Measurements from ENCODE around the gene PKDCC. TPM values are rescaled to one million over a fixed set of nuclear protein-coding genes. Genes with fewer than 3 reads are reported as not detected.

PKDCC gene
- polyA plus RNA-seq, 1 donor (not counting 4 experiments of a cell fraction or from before 2014, with no cell fraction given), result not detected

- Histone ChIP-seq H3K27ac (ENCODE audit: control insufficient read depth, insufficient read depth, low read length) (no peak overlapping the region), H3K4me2 (ENCODE audit: control insufficient read depth, extremely low read depth, insufficient read depth, low read depth, low read length) (no peak overlapping the region), H3K4me3 (ENCODE audit: control insufficient read depth in 2 of 3, extremely low read depth in 1 of 3, insufficient read depth in 2 of 3, low read depth in 1 of 3, low read length in 3 of 3) (no peak overlapping the region), H3K9me3 (ENCODE audit: control insufficient read depth, low read depth, low read length) (no peaks in the 10 kb centered on the region), H2AFZ (ENCODE audit: control insufficient read depth, low read length) (no peak overlapping the region), H3K9me1 (ENCODE audit: control insufficient read depth, extremely low read depth, insufficient read depth, low read length) (no peaks in the 10 kb centered on the region), H3K9ac (ENCODE audit: control insufficient read depth, extremely low read depth, insufficient read depth, low read length) (no peak overlapping the region), H3K4me1 (ENCODE audit: control insufficient read depth, extremely low read depth, insufficient read depth, low read length) (peaks cover 2% of the 10 kb centered on the region), H3K79me2 (ENCODE audit: control insufficient read depth, insufficient read depth, low read length) (no peaks in the 10 kb centered on the region), H4K20me1 (ENCODE audit: control insufficient read depth, extremely low read depth, insufficient read depth, low read length) (no peaks in the 10 kb centered on the region), H3K27me3 (ENCODE audit: control insufficient read depth, extremely low read depth, insufficient read depth, low read length) (no peaks in the 10 kb centered on the region), H3K36me3 (ENCODE audit: control insufficient read depth in 2 of 2, extremely low read depth in 1 of 2, insufficient read depth in 2 of 2, low read length in 2 of 2) (no peaks in the 10 kb centered on the region)
- FAIRE-seq (no peak), DNase-seq (ENCODE audit: low read depth, low spot score) (no peak)
- dilution Hi-C loops (cut with MboI; ENCODE audit: extremely low pct_ligation_motif_present, low sequenced_read_pairs), result loop anchor here (25.0 kb wide), 1 partner anchor 212 kb away; no protein-coding TSS in a partner anchor
- TF ChIP-seq CTCF (optimal IDR thresholded peaks at IDR 0.05 in 1 of 3, IDR thresholded peaks at IDR 0.05 in 1 of 3, conservative IDR thresholded peaks at IDR 0.05 in 1 of 3; ENCODE audit: extremely low read depth in 1 of 3, insufficient read depth in 2 of 3, low read length in 3 of 3), result no peak
- no peak for TF ChIP-seq EZH2 (IDR thresholded peaks at IDR 0.05; ENCODE audit: low read length)
These were observed 26.8 kb downstream of the PKDCC start for GRCh38 chr2:42074661-42075060.

- Histone ChIP-seq H3K27ac (ENCODE audit: control insufficient read depth, insufficient read depth, low read length) (no peak overlapping the region), H4K20me1 (ENCODE audit: control insufficient read depth, extremely low read depth, insufficient read depth, low read length) (no peaks in the 10 kb centered on the region), H3K4me1 (ENCODE audit: control insufficient read depth, extremely low read depth, insufficient read depth, low read length) (peaks cover 2% of the 10 kb centered on the region), H3K27me3 (ENCODE audit: control insufficient read depth, extremely low read depth, insufficient read depth, low read length) (no peaks in the 10 kb centered on the region), H3K36me3 (ENCODE audit: control insufficient read depth in 2 of 2, extremely low read depth in 1 of 2, insufficient read depth in 2 of 2, low read length in 2 of 2) (no peaks in the 10 kb centered on the region), H3K9me1 (ENCODE audit: control insufficient read depth, extremely low read depth, insufficient read depth, low read length) (no peaks in the 10 kb centered on the region), H3K9me3 (ENCODE audit: control insufficient read depth, low read depth, low read length) (no peaks in the 10 kb centered on the region), H3K9ac (ENCODE audit: control insufficient read depth, extremely low read depth, insufficient read depth, low read length) (no peak overlapping the region), H3K4me3 (ENCODE audit: control insufficient read depth in 2 of 3, extremely low read depth in 1 of 3, insufficient read depth in 2 of 3, low read depth in 1 of 3, low read length in 3 of 3) (no peak overlapping the region), H2AFZ (ENCODE audit: control insufficient read depth, low read length) (no peak overlapping the region), H3K4me2 (ENCODE audit: control insufficient read depth, extremely low read depth, insufficient read depth, low read depth, low read length) (no peak overlapping the region), H3K79me2 (ENCODE audit: control insufficient read depth, insufficient read depth, low read length) (no peaks in the 10 kb centered on the region)
- no peak for FAIRE-seq
- DNase-seq (ENCODE audit: low read depth, low spot score), result no peak
- no peak for TF ChIP-seq EZH2 (IDR thresholded peaks at IDR 0.05; ENCODE audit: low read length)
- TF ChIP-seq CTCF (optimal IDR thresholded peaks at IDR 0.05 in 1 of 3, IDR thresholded peaks at IDR 0.05 in 1 of 3, conservative IDR thresholded peaks at IDR 0.05 in 1 of 3; ENCODE audit: extremely low read depth in 1 of 3, insufficient read depth in 2 of 3, low read length in 3 of 3), result no peak
- dilution Hi-C loops (cut with MboI; ENCODE audit: extremely low pct_ligation_motif_present, low sequenced_read_pairs), result loop anchor here (25.0 kb wide), 1 partner anchor 214 kb away; no protein-coding TSS in a partner anchor
These were observed 28.8 kb downstream of the PKDCC start for GRCh38 chr2:42076357-42077225.

All from keratinocyte (primary cell).